ENCODE results near the gene PTPRE. TPM values are rescaled to one million over a fixed set of nuclear protein-coding genes. Genes with fewer than 3 reads are reported as not detected.

PTPRE gene
- total and polyA plus RNA-seq, 4 donors = 30.9 to 46.9 (median 37.2) TPM

DNA sequence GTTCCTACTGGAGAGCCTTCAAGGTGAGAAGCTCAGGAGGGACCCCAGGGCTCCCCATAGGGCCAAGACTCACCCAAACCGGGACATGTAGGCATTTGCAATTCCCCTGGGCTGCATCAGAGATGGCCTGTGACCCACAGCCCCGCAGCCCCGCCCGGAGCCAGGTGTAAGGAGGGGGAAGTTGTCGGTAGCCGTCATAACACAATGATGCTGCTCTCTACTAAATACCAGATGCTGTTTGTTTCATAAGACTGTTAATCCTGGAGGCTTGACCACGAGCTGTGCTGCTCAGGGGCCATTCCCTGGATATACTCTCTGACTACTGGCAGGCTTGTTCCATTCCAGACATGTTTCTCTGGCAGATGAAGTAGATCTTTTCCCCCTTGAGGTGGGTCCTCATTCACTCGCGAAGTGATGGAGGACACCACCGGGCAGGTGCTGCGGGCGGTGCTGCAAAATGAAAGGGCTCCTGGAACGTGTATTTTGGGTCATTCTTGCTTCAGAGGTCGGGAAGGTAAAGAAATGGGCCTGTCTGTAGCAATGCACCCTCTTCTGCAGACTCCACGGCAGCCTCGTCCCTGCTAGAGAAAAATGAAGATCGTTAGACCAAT is 158.2 kb downstream of the PTPRE start:
- Histone ChIP-seq H3K27ac (ENCODE audit: low read depth, low read length) (no peak overlapping the region), H3K9me3 (ENCODE audit: control insufficient read depth, insufficient read depth, low read length) (no peaks in the 10 kb centered on the region), H3K4me1 (ENCODE audit: control insufficient read depth, insufficient read depth, low read length) (peaks cover 31% of the 10 kb centered on the region), H3K27me3 (ENCODE audit: control insufficient read depth, insufficient read depth, low read length) (no peaks in the 10 kb centered on the region), H3K36me3 (ENCODE audit: control insufficient read depth, insufficient read depth, low read length) (peaks cover 69% of the 10 kb centered on the region), H3K4me3 (ENCODE audit: low read depth, low read length) (no peak overlapping the region)
- DNase-seq (ENCODE audit: low read depth in 4 of 6, low spot score in 6 of 6) = no peak
- WGBS (ENCODE audit: insufficient coverage) = 86% methylated on average over 13 of the region's 17 CpGs

DNA sequence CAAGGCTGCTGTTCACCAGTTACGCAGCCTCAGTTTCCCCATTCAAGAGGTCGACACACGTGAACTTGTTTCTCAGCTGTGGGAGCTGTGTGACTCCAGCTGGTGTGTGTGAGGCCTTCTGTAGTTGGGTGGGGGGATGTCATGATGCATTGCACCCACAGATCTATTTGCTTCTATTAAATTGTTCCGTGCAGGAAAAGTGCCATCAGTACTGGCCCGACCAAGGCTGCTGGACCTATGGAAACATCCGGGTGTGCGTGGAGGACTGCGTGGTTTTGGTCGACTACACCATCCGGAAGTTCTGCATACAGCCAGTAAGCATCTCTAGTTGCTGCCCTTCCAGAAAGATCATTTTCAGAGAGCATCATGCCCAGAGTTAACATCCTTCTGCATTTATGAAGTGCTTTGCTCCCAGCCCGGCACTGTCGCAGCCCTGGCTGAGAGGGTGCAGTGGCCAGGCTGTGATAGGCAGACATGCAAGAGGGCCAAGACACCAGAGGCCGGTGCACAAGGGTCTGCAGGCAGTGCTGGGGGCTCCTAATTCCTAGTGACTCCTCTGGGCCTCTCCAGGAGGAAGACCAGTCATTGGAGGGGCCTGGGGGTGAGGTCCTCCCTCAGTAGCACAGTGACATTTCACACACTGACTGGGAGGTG is 159.1 kb downstream of the PTPRE start:
- Histone ChIP-seq H3K27ac (ENCODE audit: low read depth, low read length) (no peak overlapping the region), H3K36me3 (ENCODE audit: control insufficient read depth, insufficient read depth, low read length) (peaks cover 71% of the 10 kb centered on the region), H3K4me3 (ENCODE audit: low read depth, low read length) (no peak overlapping the region), H3K4me1 (ENCODE audit: control insufficient read depth, insufficient read depth, low read length) (peaks cover 24% of the 10 kb centered on the region), H3K27me3 (ENCODE audit: control insufficient read depth, insufficient read depth, low read length) (no peaks in the 10 kb centered on the region), H3K9me3 (ENCODE audit: control insufficient read depth, insufficient read depth, low read length) (no peaks in the 10 kb centered on the region)
- 97% methylated on average over 11 of the region's 13 CpGs for WGBS (ENCODE audit: insufficient coverage)
- DNase-seq (ENCODE audit: low read depth in 4 of 6, low spot score in 6 of 6) = no peak

DNA sequence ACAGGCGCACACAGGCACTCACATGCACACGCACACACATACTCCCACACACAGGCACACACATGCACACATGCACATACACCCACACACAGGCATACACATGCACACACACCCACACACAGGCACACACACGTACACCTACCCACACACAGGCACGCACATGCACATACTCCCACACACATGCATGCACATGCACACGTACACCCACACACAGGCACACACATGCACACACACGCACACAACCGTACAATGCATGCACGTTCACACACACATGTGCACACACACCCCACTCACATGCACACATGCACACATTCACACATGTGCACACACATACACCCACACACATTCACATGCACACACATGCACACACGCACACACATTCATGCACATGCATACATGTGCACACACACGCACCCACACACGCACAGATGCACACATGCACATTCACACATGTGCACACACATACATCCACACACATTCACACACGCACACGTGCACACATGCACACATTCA is 160.0 kb downstream of the PTPRE start:
- Histone ChIP-seq H3K27me3 (ENCODE audit: control insufficient read depth, insufficient read depth, low read length) (no peaks in the 10 kb centered on the region), H3K4me1 (ENCODE audit: control insufficient read depth, insufficient read depth, low read length) (peaks cover 30% of the 10 kb centered on the region), H3K36me3 (ENCODE audit: control insufficient read depth, insufficient read depth, low read length) (peaks cover 78% of the 10 kb centered on the region), H3K4me3 (ENCODE audit: low read depth, low read length) (no peak overlapping the region), H3K9me3 (ENCODE audit: control insufficient read depth, insufficient read depth, low read length) (no peaks in the 10 kb centered on the region), H3K27ac (ENCODE audit: low read depth, low read length) (no peak overlapping the region)
- DNase-seq (ENCODE audit: low read depth in 4 of 6, low spot score in 6 of 6) = no peak
- WGBS (ENCODE audit: insufficient coverage) = 89% methylated on average over 13 of the region's 13 CpGs

DNA sequence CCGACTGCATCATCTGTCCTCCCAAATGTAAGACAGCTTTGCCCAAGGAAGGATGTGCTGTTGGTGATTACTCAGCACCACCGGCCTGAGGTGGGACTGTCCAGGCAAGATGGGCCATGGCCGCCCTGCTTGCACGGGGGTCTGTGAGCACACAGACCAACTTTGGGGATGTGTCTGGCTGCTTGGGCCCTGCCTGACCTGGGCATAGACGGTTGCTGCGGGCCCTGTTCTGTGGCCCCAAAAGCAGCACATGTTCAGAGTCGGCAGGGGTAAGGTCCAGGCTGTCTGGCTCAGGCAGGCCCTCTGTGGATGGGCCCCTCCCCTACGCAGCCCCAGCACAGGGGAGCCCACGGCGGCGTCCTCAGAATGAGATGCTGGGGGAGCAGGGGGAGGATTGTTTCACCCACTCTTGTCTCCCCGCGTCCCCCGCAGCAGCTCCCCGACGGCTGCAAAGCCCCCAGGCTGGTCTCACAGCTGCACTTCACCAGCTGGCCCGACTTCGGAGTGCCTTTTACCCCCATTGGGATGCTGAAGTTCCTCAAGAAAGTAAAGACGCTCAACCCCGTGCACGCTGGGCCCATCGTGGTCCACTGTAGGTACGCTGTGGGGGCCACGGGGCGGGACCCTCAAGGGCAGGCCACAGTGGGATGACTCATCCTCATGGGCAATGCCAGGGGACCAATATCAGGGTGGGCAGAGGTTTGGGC is 160.9 kb downstream of the PTPRE start:
- H3K36me3 ChIP-seq (ENCODE audit: control insufficient read depth, insufficient read depth, low read length) = peaks cover 76% of the 10 kb centered on the region
- no peaks in the 10 kb centered on the region for H3K9me3 ChIP-seq (ENCODE audit: control insufficient read depth, insufficient read depth, low read length)
- no peak for DNase-seq (ENCODE audit: low read depth in 4 of 6, low spot score in 6 of 6)

DNA sequence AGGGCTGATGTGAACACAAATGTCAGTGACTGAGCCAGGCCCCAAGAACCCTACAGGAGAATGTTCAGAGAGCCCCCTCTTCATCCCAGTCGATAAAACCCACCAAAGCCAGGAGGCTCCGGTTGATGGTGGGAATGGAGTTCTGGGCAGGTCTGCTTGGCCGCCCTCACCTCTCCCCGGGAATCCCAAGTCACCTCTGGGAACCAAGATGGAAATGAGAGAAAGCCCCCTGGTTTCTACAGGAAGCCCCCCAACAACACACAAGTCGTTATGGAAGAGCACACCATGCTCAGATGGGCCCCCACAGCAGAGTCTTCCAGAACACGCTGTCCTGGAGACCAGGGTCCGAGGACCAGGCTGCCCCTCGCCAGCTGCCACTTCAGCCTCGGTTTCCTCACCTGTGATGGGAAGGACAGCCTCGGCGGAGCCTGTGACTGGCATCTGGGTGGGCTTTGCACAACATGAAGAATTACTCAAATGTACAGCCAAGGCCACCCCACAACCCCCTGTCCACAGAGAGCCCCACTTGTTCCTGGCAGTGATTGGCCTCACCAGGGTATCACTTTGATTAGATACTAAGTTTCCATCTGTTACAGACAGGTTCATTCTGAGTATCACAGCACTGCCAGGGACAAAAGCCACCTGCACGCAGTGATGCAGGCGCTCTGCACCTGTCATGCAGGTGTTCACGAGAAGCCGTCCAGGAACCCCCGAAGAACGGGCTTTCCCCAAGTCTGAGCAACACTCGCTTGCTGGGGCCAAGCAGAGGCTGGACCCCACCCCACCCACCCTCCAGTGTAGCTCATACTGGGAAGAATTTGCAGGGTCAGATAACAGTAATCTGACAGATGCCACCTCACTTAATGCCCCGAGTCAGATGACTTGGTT is 161.7 kb downstream of the PTPRE start:
- 87% methylated on average over 8 of the region's 19 CpGs for WGBS (ENCODE audit: insufficient coverage)
- Histone ChIP-seq H3K36me3 (ENCODE audit: control insufficient read depth, insufficient read depth, low read length) (peaks cover 77% of the 10 kb centered on the region), H3K4me3 (ENCODE audit: low read depth, low read length) (no peak overlapping the region), H3K27ac (ENCODE audit: low read depth, low read length) (no peak overlapping the region), H3K4me1 (ENCODE audit: control insufficient read depth, insufficient read depth, low read length) (peaks cover 18% of the 10 kb centered on the region), H3K27me3 (ENCODE audit: control insufficient read depth, insufficient read depth, low read length) (no peaks in the 10 kb centered on the region), H3K9me3 (ENCODE audit: control insufficient read depth, insufficient read depth, low read length) (no peaks in the 10 kb centered on the region)
- DNase-seq (ENCODE audit: low read depth in 4 of 6, low spot score in 6 of 6) = no peak

More for the DNA sequence above, 160.9 kb downstream of the PTPRE start:
- Histone ChIP-seq H3K4me1 (ENCODE audit: control insufficient read depth, insufficient read depth, low read length) (peaks cover 22% of the 10 kb centered on the region), H3K27ac (ENCODE audit: low read depth, low read length) (no peak overlapping the region), H3K27me3 (ENCODE audit: control insufficient read depth, insufficient read depth, low read length) (no peaks in the 10 kb centered on the region), H3K4me3 (ENCODE audit: low read depth, low read length) (no peak overlapping the region)
- 89% methylated on average over 21 of the region's 25 CpGs for WGBS (ENCODE audit: insufficient coverage)

DNA sequence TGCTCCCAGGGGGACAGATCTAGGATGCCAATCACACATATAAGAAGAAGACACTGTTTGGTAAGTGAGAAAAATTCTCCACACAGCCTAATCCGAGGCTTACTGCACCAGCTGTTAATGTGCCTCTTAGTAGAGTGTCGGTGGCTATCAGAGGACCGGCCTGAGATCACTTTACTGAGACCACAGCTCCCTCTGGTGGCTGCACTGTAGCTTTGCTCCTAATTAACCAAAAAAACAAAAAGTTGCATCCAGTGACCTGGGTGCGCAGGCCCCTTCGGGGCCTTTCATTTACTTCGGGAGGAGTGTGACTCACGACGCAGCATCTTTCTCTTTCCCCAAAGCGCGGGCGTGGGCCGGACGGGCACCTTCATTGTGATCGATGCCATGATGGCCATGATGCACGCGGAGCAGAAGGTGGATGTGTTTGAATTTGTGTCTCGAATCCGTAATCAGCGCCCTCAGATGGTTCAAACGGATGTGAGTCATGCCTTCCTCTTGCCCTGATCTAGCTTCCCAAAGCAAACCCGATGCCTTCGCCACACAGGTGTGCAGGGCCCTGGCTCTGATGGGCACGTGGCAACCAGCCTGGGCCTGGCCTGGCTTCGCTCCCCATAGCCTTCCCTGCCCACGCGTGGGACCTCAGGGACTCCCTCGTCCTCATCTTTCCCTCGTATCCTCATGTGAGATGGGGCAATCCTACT is 162.6 kb downstream of the PTPRE start:
- 45% methylated on average over 25 of the region's 28 CpGs for WGBS (ENCODE audit: insufficient coverage)
- Histone ChIP-seq H3K27ac (ENCODE audit: low read depth, low read length) (no peak overlapping the region), H3K4me1 (ENCODE audit: control insufficient read depth, insufficient read depth, low read length) (peaks cover 10% of the 10 kb centered on the region), H3K9me3 (ENCODE audit: control insufficient read depth, insufficient read depth, low read length) (no peaks in the 10 kb centered on the region), H3K4me3 (ENCODE audit: low read depth, low read length) (no peak overlapping the region), H3K27me3 (ENCODE audit: control insufficient read depth, insufficient read depth, low read length) (no peaks in the 10 kb centered on the region), H3K36me3 (ENCODE audit: control insufficient read depth, insufficient read depth, low read length) (peaks cover 73% of the 10 kb centered on the region)
- DNase-seq (ENCODE audit: low read depth in 4 of 6, low spot score in 6 of 6) = peak in 5 of 6 donors; percentile 61 to 95 (median 75)

DNA sequence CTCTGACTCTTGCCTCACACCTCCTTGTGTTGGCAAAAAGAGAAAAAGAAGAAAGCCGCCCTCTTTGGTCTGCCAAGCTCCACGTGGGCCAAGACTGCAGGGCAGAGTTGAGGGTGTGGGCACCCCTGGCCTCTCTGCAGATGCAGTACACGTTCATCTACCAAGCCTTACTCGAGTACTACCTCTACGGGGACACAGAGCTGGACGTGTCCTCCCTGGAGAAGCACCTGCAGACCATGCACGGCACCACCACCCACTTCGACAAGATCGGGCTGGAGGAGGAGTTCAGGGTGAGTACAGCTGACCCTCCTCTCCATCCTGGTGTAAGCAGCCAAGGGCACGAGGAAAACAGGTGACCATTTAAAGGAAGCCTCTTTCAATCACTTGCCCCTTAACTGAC is 163.3 kb downstream of the PTPRE start:
- H3K4me1 ChIP-seq (ENCODE audit: control insufficient read depth, insufficient read depth, low read length) = peaks cover 9% of the 10 kb centered on the region
- no peaks in the 10 kb centered on the region for H3K27me3 ChIP-seq (ENCODE audit: control insufficient read depth, insufficient read depth, low read length)
- no peak for DNase-seq (ENCODE audit: low read depth in 4 of 6, low spot score in 6 of 6)
- H3K9me3 ChIP-seq (ENCODE audit: control insufficient read depth, insufficient read depth, low read length) = no peaks in the 10 kb centered on the region
- H3K27ac ChIP-seq (ENCODE audit: low read depth, low read length) = no peak overlapping the region
- WGBS (ENCODE audit: insufficient coverage) = 91% methylated on average over 10 of the region's 10 CpGs
- peaks cover 66% of the 10 kb centered on the region for H3K36me3 ChIP-seq (ENCODE audit: control insufficient read depth, insufficient read depth, low read length)
- H3K4me3 ChIP-seq (ENCODE audit: low read depth, low read length) = no peak overlapping the region

DNA sequence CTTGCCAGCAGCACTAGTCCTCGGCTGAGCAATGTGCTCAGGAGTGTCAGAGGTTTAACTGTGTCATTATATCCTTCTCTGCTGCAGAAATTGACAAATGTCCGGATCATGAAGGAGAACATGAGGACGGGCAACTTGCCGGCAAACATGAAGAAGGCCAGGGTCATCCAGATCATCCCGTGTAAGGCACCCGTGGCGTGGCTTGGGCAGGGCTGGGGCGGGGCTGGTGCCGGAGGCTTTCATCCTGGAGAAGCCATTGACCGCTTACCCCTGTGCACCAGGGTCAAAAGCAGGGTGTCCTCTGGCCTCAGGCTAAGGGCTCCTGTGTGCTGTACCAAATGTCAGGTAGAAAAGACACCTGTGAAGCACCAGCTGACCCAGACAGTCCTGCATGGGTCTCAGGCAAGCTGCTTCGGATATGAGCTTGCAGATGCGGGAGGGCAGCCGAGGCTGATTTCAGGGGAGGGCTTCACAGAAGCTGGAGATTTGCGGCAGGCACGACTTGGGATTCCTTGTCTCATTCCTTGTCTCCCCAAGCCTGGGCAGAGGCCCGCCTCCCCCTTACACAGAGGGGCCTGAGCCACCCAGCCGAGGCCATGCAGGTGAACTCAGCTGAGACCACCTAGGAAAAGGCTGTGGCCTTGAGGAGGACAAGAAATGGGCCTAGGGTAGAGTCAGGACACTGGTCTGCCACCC is 164.0 kb downstream of the PTPRE start:
- Histone ChIP-seq H3K36me3 (ENCODE audit: control insufficient read depth, insufficient read depth, low read length) (peaks cover 62% of the 10 kb centered on the region), H3K27me3 (ENCODE audit: control insufficient read depth, insufficient read depth, low read length) (no peaks in the 10 kb centered on the region), H3K9me3 (ENCODE audit: control insufficient read depth, insufficient read depth, low read length) (no peaks in the 10 kb centered on the region), H3K27ac (ENCODE audit: low read depth, low read length) (peak overlapping the region; percentile 6), H3K4me3 (ENCODE audit: low read depth, low read length) (no peak overlapping the region), H3K4me1 (ENCODE audit: control insufficient read depth, insufficient read depth, low read length) (peaks cover 9% of the 10 kb centered on the region)
- DNase-seq (ENCODE audit: low read depth in 4 of 6, low spot score in 6 of 6) = no peak
- WGBS (ENCODE audit: insufficient coverage) = 84% methylated on average over 16 of the region's 17 CpGs

Data from spinal cord (tissue), 10 donors.